Measurements from ENCODE around the gene TCEAL7.
A peak's percentile ranks its signal among the peaks of the same experiment; 100 is the strongest.

DNA sequence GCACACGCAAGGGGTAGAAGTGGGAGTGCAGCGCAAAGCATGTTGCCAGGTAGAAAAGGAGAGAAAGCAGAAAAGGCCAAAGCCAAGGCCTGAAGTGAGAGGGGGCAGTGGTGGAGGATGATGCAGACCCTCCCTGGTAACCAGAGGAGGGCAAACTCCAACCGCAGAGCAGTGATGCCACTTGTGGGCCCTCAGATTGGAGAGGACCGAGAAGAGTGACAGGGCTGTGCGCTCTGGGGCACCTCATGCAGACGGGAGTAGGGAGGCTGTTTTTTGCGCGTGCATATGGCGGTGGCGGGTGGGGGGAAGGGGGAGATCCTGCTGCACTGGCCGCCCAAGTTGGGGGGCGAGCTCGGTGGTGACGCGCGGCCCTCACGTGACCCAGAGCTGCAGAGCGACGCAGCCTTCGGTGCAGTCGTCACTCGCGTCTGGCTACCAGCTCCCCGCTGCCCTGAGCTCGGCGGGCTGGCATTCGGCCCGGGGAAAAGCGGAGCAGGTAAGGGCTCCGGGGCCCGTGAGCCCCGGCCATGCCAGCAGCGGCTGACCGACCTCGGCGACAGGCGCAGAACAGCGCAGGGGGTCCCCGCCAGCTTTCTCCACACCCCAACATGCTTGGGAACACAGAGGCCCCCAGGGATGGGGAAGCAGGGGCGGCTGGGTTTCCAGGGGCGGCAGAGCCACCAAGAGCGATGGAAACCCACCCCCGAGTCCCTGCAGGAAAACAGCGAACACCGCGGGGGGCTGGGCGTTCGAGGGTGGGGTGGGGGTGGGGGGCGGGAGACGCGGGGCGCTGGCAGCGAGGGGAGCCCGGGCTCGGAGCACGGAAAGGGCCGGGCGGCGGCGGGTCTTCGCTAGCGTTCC lies 46.3 kb downstream of the TCEAL7 start, which contains the start of gene BEX3:
- TF ChIP-seq POLR2AphosphoS5 (IDR thresholded peaks at IDR 0.05) = peak; percentile 40 to 74 (median 64)
- TF ChIP-seq, protein P1, sequence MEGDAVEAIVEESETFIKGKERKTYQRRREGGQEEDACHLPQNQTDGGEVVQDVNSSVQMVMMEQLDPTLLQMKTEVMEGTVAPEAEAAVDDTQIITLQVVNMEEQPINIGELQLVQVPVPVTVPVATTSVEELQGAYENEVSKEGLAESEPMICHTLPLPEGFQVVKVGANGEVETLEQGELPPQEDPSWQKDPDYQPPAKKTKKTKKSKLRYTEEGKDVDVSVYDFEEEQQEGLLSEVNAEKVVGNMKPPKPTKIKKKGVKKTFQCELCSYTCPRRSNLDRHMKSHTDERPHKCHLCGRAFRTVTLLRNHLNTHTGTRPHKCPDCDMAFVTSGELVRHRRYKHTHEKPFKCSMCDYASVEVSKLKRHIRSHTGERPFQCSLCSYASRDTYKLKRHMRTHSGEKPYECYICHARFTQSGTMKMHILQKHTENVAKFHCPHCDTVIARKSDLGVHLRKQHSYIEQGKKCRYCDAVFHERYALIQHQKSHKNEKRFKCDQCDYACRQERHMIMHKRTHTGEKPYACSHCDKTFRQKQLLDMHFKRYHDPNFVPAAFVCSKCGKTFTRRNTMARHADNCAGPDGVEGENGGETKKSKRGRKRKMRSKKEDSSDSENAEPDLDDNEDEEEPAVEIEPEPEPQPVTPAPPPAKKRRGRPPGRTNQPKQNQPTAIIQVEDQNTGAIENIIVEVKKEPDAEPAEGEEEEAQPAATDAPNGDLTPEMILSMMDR (IDR thresholded peaks at IDR 0.05) = no peak

Measured in stomach (tissue), 4 donors.